SK-N-SH treated with all-trans-retinoic acid at 6 μM for 48 hours (cell line): Measurements from ENCODE around the gene ERGIC1.

Experiments used
- ATAC-seq: fragments of 200-7000 bp; cut with Tn5 transposase; 3 replicates; pipeline ENCODE4 v1.9.1; 2020; ENCODE audit warnings: mild to moderate bottlenecking, moderate library complexity
- BACH2 ChIP-seq: fragments of 250-450 bp; sonication (Bioruptor Pico); IDR thresholded peaks from 2 replicates; pipeline ENCODE4 v1.9.0; 2021; ENCODE audit warnings: mild to moderate bottlenecking, borderline replicate concordance
- CSDC2 ChIP-seq: fragments of 250-450 bp; sonication (Bioruptor Pico); IDR thresholded peaks from 2 replicates; pipeline ENCODE4 v1.5.0; 2020; ENCODE audit warnings: mild to moderate bottlenecking, moderate library complexity
- ESRRG ChIP-seq: fragments of 250-450 bp; sonication (Bioruptor Pico); IDR thresholded peaks from 2 replicates; pipeline ENCODE4 v1.6.1; 2021; ENCODE audit warnings: mild to moderate bottlenecking
- GLIS3 ChIP-seq: fragments of 250-450 bp; sonication (Bioruptor Pico); IDR thresholded peaks from 2 replicates; pipeline ENCODE4 v1.5.0; 2020; ENCODE audit warnings: mild to moderate bottlenecking, moderate library complexity
- ISL1 ChIP-seq: fragments of 250-450 bp; sonication (Bioruptor Pico); IDR thresholded peaks from 2 replicates; pipeline ENCODE4 v2.1.2; 2022; ENCODE audit warnings: mild to moderate bottlenecking, moderate library complexity
- OSR1 ChIP-seq: fragments of 250-450 bp; sonication (Bioruptor Pico); IDR thresholded peaks from 2 replicates; pipeline ENCODE4 v1.8.0; 2022; ENCODE audit warnings: moderate library complexity, mild to moderate bottlenecking, inconsistent platforms
- POU6F1 ChIP-seq: fragments of 250-450 bp; sonication (Bioruptor Pico); IDR thresholded peaks from 2 replicates; pipeline ENCODE4 v1.8.0; 2021; ENCODE audit warnings: low read depth, mild to moderate bottlenecking, moderate library complexity, borderline replicate concordance
- PPARA ChIP-seq: fragments of 250-450 bp; sonication (Bioruptor Pico); IDR thresholded peaks from 2 replicates; pipeline ENCODE4 v1.5.0; 2020; ENCODE audit warnings: mild to moderate bottlenecking, borderline replicate concordance
- RARB ChIP-seq: fragments of 250-450 bp; sonication (Bioruptor Pico); IDR thresholded peaks from 2 replicates; pipeline ENCODE4 v1.8.0; 2021; ENCODE audit warnings: mild to moderate bottlenecking, moderate library complexity
- SNAI2 ChIP-seq: fragments of 250-450 bp; sonication (Bioruptor Pico); IDR thresholded peaks from 2 replicates; pipeline ENCODE4 v1.5.0; 2020; ENCODE audit warnings: mild to moderate bottlenecking, moderate library complexity
- TCF4 ChIP-seq: fragments of 250-450 bp; sonication (Bioruptor Pico); IDR thresholded peaks from 2 replicates; pipeline ENCODE4 v1.8.0; 2021; ENCODE audit warnings: mild to moderate bottlenecking, moderate library complexity, borderline replicate concordance
- TOX ChIP-seq: fragments of 250-450 bp; sonication (Bioruptor Pico); IDR thresholded peaks from 2 replicates; pipeline ENCODE4 v1.8.0; 2021; ENCODE audit warnings: mild to moderate bottlenecking, moderate library complexity, borderline replicate concordance
- ZFP3 ChIP-seq: fragments of 250-450 bp; sonication (Bioruptor Pico); IDR thresholded peaks from 2 replicates; pipeline ENCODE4 v1.5.0; 2020; ENCODE audit warnings: mild to moderate bottlenecking, moderate library complexity
- ZFP30 ChIP-seq: fragments of 450-650 bp; formaldehyde crosslinking; IDR thresholded peaks from 2 replicates; pipeline ENCODE4 v1.5.0; 2022; ENCODE audit warnings: mild to moderate bottlenecking, moderate library complexity
- ZNF70 ChIP-seq: fragments of 450-650 bp; formaldehyde crosslinking; IDR thresholded peaks from 2 replicates; pipeline ENCODE4 v1.5.0; 2020; ENCODE audit warnings: mild to moderate bottlenecking, moderate library complexity
- ZNF8 ChIP-seq: fragments of 450-650 bp; formaldehyde crosslinking; IDR thresholded peaks from 2 replicates; pipeline ENCODE4 v1.5.0; 2020; ENCODE audit warnings: mild to moderate bottlenecking, moderate library complexity
- TF ChIP-seq, protein P1 (sequence below): fragments of 250-450 bp; sonication (Bioruptor Pico); IDR thresholded peaks from 2 replicates; pipeline ENCODE4 v1.5.1; 2021; ENCODE audit warnings: mild to moderate bottlenecking, moderate library complexity
- TF ChIP-seq, protein P2 (sequence below): fragments of 250-450 bp; sonication (Bioruptor Pico); IDR thresholded peaks from 2 replicates; pipeline ENCODE4 v1.5.1; 2020; ENCODE audit warnings: low read depth, mild to moderate bottlenecking, moderate library complexity
- TF ChIP-seq, protein P3 (sequence below): fragments of 250-450 bp; sonication (Bioruptor Pico); IDR thresholded peaks from 2 replicates; pipeline ENCODE4 v1.5.0; 2020; ENCODE audit warnings: mild to moderate bottlenecking, moderate library complexity
- TF ChIP-seq, protein P4 (sequence below): fragments of 250-450 bp; sonication (Bioruptor Pico); IDR thresholded peaks from 2 replicates; pipeline ENCODE4 v1.8.0; 2020; ENCODE audit warnings: mild to moderate bottlenecking, moderate library complexity, borderline replicate concordance

Gene ERGIC1

GRCh38 chr5:172866802-172867748 lies 33.0 kb downstream of the ERGIC1 start:
- ATAC-seq = no peak
- TF ChIP-seq ZFP30 (CRISPR knock-in tag) (no peak), SNAI2 (no peak), BACH2 (no peak), ZNF70 (CRISPR knock-in tag) (no peak), ISL1 (no peak), ZNF8 (CRISPR knock-in tag) (no peak), ESRRG (CRISPR knock-in tag) (no peak), POU6F1 (CRISPR knock-in tag) (no peak), TCF4 (CRISPR knock-in tag) (no peak), GLIS3 (no peak), TOX (CRISPR knock-in tag) (no peak), RARB (CRISPR knock-in tag) (no peak)
- TF ChIP-seq, protein P1, sequence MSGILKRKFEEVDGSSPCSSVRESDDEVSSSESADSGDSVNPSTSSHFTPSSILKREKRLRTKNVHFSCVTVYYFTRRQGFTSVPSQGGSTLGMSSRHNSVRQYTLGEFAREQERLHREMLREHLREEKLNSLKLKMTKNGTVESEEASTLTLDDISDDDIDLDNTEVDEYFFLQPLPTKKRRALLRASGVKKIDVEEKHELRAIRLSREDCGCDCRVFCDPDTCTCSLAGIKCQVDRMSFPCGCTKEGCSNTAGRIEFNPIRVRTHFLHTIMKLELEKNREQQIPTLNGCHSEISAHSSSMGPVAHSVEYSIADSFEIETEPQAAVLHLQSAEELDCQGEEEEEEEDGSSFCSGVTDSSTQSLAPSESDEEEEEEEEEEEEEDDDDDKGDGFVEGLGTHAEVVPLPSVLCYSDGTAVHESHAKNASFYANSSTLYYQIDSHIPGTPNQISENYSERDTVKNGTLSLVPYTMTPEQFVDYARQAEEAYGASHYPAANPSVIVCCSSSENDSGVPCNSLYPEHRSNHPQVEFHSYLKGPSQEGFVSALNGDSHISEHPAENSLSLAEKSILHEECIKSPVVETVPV = no peak
- TF ChIP-seq, protein P2, sequence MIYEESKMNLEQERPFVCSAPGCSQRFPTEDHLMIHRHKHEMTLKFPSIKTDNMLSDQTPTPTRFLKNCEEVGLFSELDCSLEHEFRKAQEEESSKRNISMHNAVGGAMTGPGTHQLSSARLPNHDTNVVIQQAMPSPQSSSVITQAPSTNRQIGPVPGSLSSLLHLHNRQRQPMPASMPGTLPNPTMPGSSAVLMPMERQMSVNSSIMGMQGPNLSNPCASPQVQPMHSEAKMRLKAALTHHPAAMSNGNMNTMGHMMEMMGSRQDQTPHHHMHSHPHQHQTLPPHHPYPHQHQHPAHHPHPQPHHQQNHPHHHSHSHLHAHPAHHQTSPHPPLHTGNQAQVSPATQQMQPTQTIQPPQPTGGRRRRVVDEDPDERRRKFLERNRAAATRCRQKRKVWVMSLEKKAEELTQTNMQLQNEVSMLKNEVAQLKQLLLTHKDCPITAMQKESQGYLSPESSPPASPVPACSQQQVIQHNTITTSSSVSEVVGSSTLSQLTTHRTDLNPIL = no peak

GRCh38 chr5:172867761-172868435 lies 33.8 kb downstream of the ERGIC1 start:
- TF ChIP-seq PPARA = no peak
- no peak for TF ChIP-seq ESRRG (CRISPR knock-in tag)
- no peak for TF ChIP-seq RARB (CRISPR knock-in tag)
- no peak for TF ChIP-seq BACH2
- TF ChIP-seq, protein P3, sequence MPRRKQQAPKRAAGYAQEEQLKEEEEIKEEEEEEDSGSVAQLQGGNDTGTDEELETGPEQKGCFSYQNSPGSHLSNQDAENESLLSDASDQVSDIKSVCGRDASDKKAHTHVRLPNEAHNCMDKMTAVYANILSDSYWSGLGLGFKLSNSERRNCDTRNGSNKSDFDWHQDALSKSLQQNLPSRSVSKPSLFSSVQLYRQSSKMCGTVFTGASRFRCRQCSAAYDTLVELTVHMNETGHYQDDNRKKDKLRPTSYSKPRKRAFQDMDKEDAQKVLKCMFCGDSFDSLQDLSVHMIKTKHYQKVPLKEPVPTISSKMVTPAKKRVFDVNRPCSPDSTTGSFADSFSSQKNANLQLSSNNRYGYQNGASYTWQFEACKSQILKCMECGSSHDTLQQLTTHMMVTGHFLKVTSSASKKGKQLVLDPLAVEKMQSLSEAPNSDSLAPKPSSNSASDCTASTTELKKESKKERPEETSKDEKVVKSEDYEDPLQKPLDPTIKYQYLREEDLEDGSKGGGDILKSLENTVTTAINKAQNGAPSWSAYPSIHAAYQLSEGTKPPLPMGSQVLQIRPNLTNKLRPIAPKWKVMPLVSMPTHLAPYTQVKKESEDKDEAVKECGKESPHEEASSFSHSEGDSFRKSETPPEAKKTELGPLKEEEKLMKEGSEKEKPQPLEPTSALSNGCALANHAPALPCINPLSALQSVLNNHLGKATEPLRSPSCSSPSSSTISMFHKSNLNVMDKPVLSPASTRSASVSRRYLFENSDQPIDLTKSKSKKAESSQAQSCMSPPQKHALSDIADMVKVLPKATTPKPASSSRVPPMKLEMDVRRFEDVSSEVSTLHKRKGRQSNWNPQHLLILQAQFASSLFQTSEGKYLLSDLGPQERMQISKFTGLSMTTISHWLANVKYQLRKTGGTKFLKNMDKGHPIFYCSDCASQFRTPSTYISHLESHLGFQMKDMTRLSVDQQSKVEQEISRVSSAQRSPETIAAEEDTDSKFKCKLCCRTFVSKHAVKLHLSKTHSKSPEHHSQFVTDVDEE (CRISPR knock-in tag) = no peak
- no peak for TF ChIP-seq ZFP3 (CRISPR knock-in tag)
- TF ChIP-seq, protein P1 = no peak
- TF ChIP-seq, protein P4, sequence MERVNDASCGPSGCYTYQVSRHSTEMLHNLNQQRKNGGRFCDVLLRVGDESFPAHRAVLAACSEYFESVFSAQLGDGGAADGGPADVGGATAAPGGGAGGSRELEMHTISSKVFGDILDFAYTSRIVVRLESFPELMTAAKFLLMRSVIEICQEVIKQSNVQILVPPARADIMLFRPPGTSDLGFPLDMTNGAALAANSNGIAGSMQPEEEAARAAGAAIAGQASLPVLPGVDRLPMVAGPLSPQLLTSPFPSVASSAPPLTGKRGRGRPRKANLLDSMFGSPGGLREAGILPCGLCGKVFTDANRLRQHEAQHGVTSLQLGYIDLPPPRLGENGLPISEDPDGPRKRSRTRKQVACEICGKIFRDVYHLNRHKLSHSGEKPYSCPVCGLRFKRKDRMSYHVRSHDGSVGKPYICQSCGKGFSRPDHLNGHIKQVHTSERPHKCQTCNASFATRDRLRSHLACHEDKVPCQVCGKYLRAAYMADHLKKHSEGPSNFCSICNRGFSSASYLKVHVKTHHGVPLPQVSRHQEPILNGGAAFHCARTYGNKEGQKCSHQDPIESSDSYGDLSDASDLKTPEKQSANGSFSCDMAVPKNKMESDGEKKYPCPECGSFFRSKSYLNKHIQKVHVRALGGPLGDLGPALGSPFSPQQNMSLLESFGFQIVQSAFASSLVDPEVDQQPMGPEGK (CRISPR knock-in tag) = no peak
- TF ChIP-seq GLIS3 = no peak
- TF ChIP-seq ZNF70 (CRISPR knock-in tag) = no peak
- TF ChIP-seq OSR1 (CRISPR knock-in tag) = no peak
- no peak for TF ChIP-seq ZNF8 (CRISPR knock-in tag)
- no peak for TF ChIP-seq CSDC2 (CRISPR knock-in tag)

More at GRCh38 chr5:172867761-172868435, 33.8 kb downstream of the ERGIC1 start:
- no peak for ATAC-seq
